Stimulated activated CD4-positive, alpha-beta T cell treated with anti-CD3 and anti-CD28 coated beads, Interleukin-12 subunit alpha, Interleukin-12 subunit beta, amount 100 ng/mL, for 24 hours (primary cell): ENCODE data around the gene ALG12.

Experiments used
- DNase-seq, 2 experiments: peaks; one replicate each; pipeline ENCODE4 v3.0.0-alpha.2; 2020; ENCODE audit warnings: low read depth in 2 of 2

The ALG12 gene

GRCh38 chr22:49911881-49912625 lies 6.2 kb downstream of the ALG12 start:
- DNase-seq, result no peak

GRCh38 chr22:49910229-49911155 lies 7.7 kb downstream of the ALG12 start:
- no peak for DNase-seq

DNA sequence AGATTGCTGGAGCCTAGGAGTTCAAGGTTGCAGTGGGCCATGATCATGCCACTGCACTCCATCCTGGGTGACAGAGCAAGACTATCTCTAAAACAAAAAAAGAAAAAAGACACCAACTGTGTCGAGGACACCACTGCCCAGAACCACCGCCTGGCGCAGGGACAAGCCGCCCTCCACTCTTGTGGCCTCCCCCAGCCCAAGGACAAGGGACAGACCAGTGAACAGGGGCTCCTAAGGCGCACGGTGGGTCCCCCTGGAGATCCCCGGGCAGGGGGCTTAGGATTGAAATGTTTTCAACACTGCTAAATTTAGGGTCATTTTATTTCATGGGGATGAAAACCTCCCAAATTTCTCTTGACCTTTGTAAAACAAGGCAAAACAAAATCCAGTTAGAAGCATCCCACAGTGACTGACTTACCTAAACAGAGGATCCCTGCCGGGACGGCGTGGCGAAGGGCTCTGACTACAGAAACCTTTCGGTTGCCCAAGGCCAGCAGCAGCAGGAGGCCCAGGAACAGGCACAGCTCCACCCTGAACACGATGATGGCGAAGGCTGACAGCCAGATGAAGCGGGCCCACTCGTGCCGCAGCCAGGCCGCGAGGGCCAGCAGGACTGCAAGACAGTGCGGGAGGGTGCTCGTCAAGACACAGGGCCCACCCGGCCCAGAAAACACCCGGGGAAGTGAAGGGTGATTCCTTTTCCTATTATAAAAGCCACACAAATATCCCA lies 8.6 kb downstream of the ALG12 start:
- DNase-seq, result no peak

DNA sequence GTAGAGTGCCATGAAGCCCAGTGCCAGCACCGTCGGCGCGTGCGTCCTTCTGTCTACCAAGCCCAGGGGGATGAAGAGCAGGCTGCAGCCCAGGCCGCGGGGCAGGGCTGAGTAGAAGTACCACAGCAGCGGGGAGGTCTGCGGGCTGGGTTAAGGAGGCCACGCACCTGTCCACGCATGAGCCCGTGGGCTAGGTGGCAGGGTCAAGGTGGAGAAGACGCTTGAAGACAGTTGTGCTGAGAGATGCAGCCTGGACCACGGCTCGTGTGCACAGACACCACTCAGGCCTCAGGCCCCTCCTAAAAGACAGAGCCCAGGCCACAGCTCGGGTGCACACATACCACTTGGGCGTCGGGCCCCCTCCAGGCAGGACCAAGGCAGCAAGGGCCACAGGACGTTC lies 10.4 kb downstream of the ALG12 start:
- no peak for DNase-seq

DNA sequence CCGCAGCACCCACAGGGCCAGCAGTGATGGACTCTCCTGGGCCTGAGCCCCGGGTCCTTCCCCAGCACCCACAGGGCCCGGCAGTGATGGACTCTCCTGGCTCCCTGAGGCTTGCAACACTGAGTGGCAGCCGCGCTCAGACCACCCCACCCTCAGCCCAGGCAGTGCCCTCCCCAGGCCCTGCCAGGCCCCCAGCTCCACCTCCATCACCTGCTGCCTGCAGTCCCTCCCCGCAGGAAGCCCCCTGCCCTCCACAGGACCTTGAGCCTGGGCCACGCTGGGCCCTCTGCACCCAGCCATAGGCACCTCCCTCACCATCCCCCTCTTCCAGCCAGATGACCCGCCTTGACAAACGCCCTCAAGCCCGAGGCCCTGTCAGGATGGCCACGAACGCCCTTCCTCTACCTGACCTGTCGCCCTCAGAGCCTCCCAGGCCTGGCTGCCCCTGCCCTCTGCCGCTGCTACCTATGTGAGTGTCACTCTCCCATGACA lies 11.4 kb downstream of the ALG12 start:
- no peak for DNase-seq

GRCh38 chr22:49906071-49906798 lies 12.0 kb downstream of the ALG12 start:
- no peak for DNase-seq

DNA sequence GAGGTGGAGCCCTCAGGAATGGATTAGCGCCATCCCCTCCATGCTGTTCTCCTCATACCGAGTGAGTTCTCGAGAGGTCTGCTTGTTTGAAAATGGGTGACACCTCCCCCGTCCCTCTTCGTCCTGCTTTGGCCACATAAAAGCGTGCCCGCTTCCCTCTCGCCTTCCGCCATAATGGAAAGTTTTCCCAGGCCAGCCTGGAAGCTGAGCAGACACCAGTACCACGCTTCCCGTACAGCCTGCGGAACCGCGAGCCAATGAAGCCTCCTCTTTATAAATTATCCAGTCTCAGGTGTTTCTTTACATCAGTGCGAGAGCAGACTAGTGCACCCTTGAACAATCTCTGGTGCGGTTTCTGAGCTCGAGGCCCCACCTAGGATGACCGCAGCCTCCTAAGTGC lies 12.8 kb downstream of the ALG12 start:
- DNase-seq, result no peak

DNA sequence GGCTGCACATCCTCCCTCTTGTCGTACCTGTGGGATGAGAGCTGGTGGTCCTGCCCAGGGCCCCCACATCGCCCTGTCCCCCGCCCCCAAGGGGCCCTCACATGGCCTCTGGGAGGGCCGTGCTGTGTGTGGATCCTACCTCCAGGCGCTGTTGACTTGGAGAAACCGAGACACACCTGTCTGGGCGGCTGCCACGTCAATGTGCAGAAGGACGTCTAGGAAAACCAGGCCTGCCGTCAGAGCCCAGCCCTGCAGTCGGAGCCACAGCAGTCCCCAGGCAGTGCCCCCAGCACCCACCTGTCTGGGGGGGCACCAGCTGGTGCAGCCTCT lies 14.2 kb downstream of the ALG12 start:
- DNase-seq, result no peak

GRCh38 chr22:49903322-49904039 lies 14.8 kb downstream of the ALG12 start:
- no peak for DNase-seq

DNA sequence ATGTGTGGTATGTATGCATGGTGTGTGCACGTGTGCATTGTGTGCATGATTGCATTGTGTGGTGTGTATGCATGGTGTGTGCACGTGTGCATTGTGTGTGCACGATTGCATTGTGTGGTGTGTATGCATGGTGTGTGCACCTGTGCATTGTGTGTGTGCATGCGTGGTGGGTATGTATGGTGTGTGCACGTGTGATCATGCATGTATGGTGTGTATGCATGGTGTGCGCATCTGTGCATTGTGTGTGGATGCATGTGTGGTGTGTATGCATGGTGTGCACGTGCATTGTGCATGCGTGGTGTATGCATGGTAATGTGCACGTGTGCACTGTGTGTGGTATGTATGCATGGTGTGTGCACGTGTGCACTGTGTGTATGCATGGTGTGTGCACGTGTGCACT lies 16.8 kb downstream of the ALG12 start:
- DNase-seq, result no peak

GRCh38 chr22:49900441-49901230 lies 17.6 kb downstream of the ALG12 start:
- DNase-seq, result no peak

DNA sequence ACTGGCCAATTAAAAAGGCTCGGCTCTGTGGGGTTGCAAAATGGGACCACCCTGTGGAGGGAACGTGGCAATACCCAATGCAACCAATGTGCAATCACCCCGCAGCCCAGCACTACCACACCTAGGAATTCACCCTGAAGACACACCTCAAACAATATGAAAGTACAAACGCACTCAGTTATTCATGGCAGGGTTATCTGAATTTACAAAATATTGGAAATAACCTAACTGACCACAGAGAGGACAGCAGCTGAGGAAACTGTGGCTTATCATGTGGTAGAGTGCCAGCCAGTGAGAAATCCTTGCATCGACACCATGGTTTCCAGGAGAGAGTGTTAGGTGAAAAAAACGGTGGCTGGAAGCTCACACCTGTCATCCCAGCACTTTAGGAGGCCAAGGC lies 18.7 kb downstream of the ALG12 start:
- no peak for DNase-seq

- DNase-seq, result no peak
Measured at GRCh38 chr22:49897015-49897684, 21.1 kb downstream of the ALG12 start.

DNA sequence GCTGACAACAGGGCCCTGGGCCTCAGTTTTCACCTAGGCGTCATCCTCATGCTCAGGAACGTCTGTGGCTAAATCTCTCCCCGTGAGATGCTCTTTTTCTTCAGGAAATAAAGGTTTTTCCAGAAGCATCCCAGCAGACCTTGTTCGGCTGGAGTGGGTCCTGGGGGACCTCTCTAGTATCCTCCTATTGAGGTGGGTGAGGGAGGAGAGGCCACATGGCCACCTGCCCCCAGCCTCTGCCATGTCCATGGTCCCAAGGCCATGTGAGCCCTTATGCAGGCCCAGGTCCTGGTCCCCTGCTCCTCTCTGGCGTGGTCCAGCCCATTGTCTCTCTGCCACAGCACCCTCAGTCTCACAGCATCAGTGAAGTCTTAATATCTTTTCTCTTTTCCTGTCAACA lies 22.0 kb downstream of the ALG12 start:
- no peak for DNase-seq

DNA sequence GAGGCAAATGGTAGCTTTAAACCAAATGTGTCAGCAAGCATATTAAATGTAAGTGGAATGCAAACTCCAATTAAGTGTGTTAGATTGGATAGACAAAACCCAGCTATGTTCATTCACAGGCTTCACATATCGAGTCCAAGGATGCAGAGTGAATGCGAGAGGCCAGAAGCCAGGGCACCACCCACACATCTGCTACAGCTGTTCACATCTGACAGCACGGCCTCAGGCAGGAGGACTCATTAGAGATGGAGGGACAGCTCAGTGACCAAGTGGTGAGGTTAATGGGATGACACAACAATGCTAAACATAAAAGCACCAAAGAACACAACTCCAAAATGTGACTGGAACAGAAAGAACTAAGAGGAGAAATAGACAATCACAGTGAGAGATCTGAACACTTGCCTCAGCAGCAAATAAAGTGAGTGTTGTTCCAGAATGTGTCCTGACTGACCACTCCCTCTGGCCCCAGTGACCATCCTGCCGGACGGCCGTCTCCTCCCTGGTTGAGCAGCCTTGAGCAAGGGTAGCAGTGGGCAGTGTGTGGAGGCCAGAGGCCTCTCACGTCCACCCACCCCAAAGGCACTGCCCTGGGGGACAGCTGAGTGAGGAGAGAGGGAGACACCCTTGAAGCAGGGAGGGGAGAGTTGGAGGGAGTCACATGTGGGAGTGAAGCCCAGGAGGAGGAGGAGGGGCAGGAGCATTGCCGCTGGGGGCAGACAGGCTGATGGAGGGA lies 23.8 kb downstream of the ALG12 start:
- no peak for DNase-seq

GRCh38 chr22:49893025-49893424 lies 25.2 kb downstream of the ALG12 start:
- DNase-seq, result no peak

DNA sequence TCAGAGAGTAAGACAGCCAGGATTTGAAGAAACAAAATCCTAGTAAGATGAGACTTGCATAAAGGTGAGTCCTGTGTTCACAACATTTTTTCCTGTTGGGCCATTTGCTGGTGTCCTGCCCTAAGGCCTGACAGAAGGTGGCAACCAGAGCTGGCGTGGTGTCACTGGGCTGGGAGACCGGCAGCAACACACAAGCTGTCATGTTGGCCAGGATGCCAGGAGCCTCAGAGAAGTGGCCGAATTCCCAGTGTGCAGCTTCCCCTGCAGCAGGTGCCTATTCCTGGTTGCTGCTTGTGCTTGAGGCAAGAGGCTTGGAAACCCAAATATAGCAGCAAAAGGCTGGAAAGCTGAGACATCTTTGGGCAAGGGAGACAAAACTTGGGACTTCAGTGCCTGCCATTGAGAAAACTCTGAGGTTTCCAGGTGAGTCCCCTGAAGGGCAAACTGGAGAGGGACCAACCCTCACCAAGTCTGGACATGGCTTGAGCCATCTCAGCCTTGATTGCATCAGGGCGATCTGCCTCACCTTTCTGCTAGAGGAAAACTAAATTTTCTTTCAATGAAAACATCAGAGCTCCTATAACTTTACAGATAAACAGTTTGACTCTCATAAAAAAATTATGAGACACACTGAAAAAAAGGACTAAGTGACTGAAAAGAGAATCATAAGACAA lies 25.9 kb downstream of the ALG12 start:
- DNase-seq, result no peak

GRCh38 chr22:49889071-49889470 lies 29.2 kb downstream of the ALG12 start:
- DNase-seq, result no peak
